GM21423 (cell line): Measurements from ENCODE around the gene GUCY1A2.
"Not testable (repeated sequence)": the region's sequence is repeated elsewhere in the genome, so short reads cannot be mapped to it uniquely, and the experiment has no call there.

Experiments used
- ATAC-seq: cut with Tn5 transposase; IDR thresholded peaks from one replicate; pipeline ENCODE4 v1.9.1; 2021; ENCODE audit warnings: mild to moderate bottlenecking, moderate library complexity; ENCODE audit not compliant: unreplicated experiment

The GUCY1A2 gene

GRCh38 chr11:106842134-106842533 is 176.1 kb downstream of the GUCY1A2 start:
- ATAC-seq, result no peak

DNA sequence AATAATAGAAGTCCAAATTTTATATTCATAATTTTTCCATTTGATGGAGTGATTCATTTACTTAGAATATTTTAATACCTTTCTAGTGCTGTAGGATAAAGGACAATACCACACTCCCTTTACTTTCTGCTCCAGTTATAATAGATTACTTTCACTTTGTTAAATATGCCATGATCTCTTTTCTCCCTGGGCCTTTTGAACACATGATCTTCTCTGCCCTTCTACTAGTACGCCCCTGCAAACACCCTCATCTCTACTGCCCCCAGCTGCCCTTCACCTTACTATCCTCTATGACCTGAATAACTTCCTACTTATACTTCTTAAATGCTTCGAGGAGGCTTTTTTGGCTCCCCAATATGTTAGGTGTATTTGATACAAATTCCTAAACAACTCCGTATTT is 177.3 kb downstream of the GUCY1A2 start:
- no peak for ATAC-seq

GRCh38 chr11:106840146-106840545 is 178.1 kb downstream of the GUCY1A2 start:
- no peak for ATAC-seq

DNA sequence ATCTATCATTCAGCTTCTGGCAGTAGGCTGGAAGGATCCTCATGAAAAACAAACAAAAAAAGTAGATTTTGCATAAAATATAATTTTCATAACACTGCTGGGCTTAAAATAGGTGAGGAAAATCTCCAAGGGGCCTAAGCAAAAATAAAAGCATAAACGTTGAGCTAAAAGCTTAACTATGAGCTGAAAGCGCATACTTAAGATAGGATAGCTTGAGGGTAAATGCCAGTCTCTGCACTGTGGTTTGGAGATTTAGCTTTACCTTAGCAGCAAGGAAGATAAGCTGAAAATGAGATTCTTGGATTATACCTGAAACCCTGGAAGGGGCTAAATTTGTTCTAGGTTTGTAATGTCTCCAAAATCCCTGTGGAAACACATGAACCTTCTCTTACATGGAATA is 183.7 kb downstream of the GUCY1A2 start:
- ATAC-seq, result no peak

DNA sequence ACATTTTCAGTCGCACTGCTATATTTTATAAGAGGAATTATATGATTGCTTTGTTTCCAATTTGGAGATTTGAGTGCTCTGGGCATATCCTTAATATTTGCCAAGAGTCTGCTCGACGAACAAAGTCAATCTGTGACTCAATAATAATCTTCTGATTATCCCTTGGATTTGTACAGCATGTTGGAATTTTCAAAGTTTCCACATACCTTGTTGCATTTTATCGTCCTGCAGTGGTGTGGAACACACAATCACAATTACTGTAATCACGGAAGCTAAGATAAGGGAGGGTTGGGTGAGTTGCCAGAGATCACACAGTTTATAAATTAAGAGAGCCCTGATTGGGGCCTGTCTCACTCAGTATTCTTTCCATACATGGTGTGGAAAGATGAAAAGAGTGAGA is 189.3 kb downstream of the GUCY1A2 start:
- no peak for ATAC-seq

DNA sequence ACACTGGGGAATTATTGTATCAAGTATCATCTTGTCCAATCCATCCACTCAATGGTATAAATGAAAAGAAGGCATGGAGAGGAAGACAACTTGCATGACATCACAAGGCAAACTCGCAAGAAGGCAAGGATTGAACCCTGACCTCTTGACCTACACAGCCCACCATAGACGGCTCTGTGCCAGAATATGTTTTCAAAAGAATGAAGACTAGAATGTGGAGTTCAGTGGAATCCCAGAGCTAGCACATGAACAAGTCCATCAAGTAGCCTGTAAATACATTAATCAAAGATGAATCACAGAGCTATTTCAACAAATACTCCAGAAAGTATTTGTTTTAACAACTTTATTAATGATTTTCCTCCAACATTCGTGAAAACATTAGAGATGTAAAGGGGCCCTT is 189.7 kb downstream of the GUCY1A2 start:
- no peak for ATAC-seq

DNA sequence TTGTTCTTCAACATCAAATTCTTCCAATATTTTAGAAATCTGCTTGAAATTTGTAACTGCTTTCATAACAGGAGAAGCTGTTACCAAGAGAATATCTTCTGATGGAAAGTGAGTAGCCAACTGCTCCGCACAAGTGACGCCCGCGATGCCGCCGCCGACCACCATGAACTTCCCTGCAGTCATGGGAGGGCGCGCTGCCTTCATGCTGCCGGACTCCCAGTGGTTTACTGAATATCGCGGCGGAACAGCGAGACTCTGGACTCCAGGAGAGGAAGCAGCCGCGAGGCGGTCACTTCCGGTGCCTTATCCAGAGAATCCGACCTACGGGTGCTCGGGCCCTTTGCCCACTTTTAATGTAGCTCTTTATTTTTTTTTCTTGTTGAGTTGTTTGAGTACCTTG is 190.6 kb downstream of the GUCY1A2 start:
- no peak for ATAC-seq

GRCh38 chr11:106826558-106826957 is 191.7 kb downstream of the GUCY1A2 start:
- ATAC-seq, result not testable (repeated sequence)

GRCh38 chr11:106821826-106822225 is 196.4 kb downstream of the GUCY1A2 start:
- no peak for ATAC-seq

DNA sequence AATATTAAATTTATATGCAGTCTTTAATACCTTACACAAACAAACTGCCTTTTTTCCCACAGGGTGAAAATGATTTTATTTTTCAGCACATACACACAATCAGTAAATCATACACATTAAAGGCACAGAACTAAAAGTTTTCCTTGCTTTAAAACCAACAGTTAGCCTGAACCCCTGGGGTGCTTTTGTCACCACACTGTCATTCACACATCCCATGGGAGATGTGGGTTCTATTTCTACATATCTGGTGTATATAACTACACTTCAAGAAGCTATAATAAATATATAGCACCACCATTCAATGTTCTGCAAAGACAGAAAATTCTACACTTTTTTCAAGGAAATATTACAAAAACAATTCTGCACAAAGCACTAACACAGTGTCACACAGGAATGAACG is 197.0 kb downstream of the GUCY1A2 start:
- no peak for ATAC-seq

DNA sequence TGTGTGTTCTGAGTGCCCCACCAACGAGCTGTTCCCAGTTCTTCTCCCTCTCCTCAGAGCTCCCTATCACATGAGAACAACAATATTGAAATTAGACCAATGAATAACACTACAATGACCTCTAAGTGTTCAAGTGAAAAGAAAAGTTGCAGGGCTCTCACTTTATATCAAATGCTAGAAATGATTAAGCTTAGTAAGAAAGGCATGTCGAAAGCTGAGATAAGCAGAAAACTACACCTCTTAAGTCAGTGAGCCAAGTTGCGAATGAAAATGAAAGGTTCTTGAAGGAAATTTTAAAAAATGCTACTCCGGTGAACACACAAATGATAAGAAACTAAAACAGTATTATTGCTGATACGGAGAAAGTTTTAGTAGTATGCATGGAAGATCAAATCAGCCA is 199.8 kb downstream of the GUCY1A2 start:
- no peak for ATAC-seq

DNA sequence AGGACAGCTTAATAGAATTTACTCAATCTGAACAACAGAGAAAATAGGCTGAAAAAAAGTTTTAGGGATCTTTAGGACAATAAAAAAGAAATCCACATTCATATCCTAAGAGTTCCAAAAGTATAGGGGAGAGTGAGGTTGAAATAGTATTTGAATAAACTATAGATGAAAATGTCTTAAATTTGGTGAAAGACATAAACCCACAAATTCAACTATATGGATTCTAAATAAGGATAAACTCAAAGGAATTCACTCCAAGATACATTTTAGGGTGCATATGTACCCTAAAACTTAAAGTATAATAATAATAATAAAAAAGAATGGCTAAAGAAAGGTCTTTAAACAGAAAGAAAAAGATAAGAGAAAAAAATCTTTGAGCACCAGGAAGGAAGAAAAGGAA is 203.1 kb downstream of the GUCY1A2 start:
- ATAC-seq, result no peak

DNA sequence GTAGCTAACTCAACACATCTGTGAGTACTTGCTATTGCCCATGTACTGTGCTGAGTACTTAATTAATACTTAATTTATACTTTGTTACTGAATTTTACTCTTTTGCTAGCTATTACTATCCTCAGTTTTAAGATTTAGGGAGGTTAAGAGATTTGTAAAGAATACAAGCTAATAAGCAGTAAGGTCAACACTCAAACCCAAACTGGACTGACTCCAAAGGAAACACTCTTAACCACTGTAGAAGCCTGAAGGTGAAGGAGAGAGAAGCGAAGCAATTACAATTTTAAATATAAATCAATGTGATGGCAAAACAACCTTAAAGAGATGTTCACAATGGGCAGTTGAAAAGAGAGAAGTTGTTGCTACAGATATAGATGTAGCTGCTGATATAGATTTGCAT is 204.5 kb downstream of the GUCY1A2 start:
- no peak for ATAC-seq

DNA sequence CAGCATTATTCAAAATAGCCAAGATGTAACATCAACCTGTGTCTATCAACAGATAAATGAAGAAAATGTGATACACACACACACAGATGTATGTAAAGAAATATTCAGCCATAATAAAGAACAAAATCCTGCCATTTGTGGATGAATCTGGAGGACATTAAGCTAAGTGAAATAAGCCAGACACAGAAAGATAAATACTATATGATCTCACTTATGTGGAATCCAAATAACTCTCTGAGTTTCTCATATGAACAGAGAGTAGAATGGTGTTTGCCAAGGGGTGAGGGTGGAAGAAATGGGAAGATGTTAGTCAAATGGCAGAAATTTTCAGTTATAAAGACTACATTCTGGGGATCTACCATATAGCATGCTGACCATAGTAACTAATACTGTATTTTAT is 224.2 kb downstream of the GUCY1A2 start:
- no peak for ATAC-seq

- ATAC-seq, result no peak
These were observed 228.9 kb downstream of the GUCY1A2 start for GRCh38 chr11:106789406-106789805.

DNA sequence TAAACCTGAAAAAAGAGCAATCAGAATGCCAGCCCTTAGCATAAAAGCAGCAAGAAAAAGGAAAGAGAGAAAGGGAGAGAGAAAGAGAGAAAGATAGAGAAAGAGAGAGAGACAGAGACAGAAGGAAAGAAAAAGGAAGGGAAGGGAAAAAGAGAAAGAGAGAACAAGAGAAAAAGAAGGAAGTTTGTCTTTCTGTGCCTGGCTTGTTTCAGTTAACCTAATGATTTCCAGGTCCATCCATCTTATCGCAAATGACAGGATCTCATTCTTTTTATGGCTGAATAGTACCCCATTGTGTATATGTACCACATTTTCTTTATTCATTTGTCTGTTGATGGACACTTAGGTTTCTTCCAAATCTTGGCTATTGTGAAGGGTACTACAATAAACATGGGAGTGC is 230.8 kb downstream of the GUCY1A2 start:
- no peak for ATAC-seq

- ATAC-seq, result no peak
These were observed 232.2 kb downstream of the GUCY1A2 start for GRCh38 chr11:106785913-106786650.

GRCh38 chr11:106777302-106777701 is 241.0 kb downstream of the GUCY1A2 start:
- not testable (repeated sequence) for ATAC-seq

GRCh38 chr11:106770489-106771085 is 247.7 kb downstream of the GUCY1A2 start:
- no peak for ATAC-seq

DNA sequence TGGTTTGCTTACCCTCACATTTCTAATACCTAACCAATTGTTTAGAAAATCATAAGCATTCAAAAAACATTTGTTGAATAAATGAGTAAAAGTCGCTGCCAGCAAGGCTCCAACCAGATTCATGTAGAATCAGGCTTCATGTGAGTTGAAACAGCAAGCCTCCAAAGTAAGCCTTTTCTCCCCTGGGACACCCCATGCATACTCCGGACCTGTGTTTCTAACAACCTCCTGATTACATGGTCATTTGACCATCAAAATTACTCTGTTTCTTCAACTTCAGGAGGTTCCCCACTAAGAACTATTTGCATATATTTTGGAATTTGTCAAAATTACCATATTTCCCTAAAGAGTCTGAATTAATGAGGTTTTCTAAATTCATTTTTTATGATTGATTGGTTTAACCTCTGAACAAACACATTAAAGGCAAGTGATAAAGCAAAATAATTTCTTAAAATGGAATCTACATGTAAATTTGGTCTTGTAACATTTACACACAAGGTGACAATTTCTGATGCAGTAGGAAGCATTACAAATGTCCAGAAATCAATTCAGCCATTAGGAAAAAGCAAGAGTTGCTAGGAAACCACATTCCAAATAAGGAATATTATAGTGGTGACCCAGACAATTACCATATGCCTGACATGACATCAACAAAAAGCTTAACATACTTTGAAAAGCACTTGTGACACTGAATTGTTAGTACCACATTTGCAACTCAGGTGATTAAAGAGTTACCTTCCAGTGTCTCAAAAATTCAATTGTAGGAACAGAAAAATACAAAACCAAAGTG is 252.6 kb downstream of the GUCY1A2 start:
- ATAC-seq, result no peak

DNA sequence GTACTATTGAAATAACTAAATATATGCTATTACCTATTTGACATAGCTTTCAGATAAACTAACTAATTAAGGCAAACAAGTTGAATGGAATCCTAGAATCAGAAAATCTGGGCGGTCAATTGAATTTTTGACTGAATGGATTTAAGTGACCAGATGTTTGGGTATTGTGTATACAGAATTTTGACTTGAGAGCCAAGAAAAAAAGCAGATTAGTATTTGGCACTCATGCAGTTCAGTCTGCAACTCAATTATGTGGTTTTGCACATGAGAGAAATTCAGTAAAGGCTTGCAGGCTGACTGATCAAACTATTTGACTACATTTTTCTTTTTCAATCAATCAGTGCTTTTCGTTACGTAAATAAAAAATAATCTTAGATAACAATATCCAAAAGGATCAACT is 254.8 kb downstream of the GUCY1A2 start:
- ATAC-seq, result no peak

GRCh38 chr11:106761745-106762144 is 256.5 kb downstream of the GUCY1A2 start:
- no peak for ATAC-seq
